Tibial artery (tissue), 4 donors: ENCODE data around the gene CRY1.

Source experiments
- DNase-seq, 2 donors: peaks; one replicate each; pipeline ENCODE4 v3.0.0-alpha.2; 2019
- H3K27ac ChIP-seq, 2 donors: fragments of 200-600 bp; sonication (generic) in 1 of 2; 1 replicate in 1 of 2; 2 replicates in 1 of 2; pipeline ENCODE4 v1.5.1; 2018 to 2019; ENCODE audit warnings: mild to moderate bottlenecking in 1 of 2
- H3K27me3 ChIP-seq, 2 donors: fragments of 200-600 bp; sonication (generic) in 1 of 2; one replicate each; pipeline versions ENCODE4 v1.5.1 to v1.6.0; 2016 to 2019
- H3K36me3 ChIP-seq, 3 donors: fragments of 200-600 bp; sonication (generic) in 2 of 3; one replicate each; pipeline ENCODE4 v1.5.1; 2016 to 2019; ENCODE audit warnings: mild to moderate bottlenecking in 2 of 3
- H3K4me1 ChIP-seq, 4 donors: fragments of 200-600 bp; sonication (generic) in 2 of 4; 1 replicate in 3 of 4; 2 replicates in 1 of 4; pipeline ENCODE4 v1.5.1; 2016 to 2019
- H3K4me3 ChIP-seq, 2 donors: fragments of 200-600 bp; sonication (generic) in 1 of 2; 1 replicate in 1 of 2; 2 replicates in 1 of 2; pipeline ENCODE4 v1.5.1; 2018 to 2019; ENCODE audit warnings: mild to moderate bottlenecking in 2 of 2
- H3K9me3 ChIP-seq, 3 donors: fragments of 200-600 bp; sonication (generic) in 1 of 3; one replicate each; pipeline ENCODE4 v1.5.1; 2016 to 2019
- CTCF ChIP-seq, 2 experiments: fragments of 200-600 bp in 1 of 2; fragments of 450-650 bp in 1 of 2; IDR thresholded peaks; one replicate each; pipeline ENCODE4 v1.5.1; 2017 to 2019; ENCODE audit warnings: antibody characterized with exemption in 2 of 2, mild to moderate bottlenecking in 1 of 2, moderate library complexity in 1 of 2
- intact Hi-C: fragments of 100-400 bp; cut with DNase I; formaldehyde crosslinking; loops from one replicate; pipeline ENCODE4 v1.15.0; 2023; ENCODE audit warnings: low total_unique reads

Gene CRY1

GRCh38 chr12:107045186-107045585 lies 48.2 kb downstream of the CRY1 start:
- no peak for DNase-seq
- Histone ChIP-seq H3K27me3 (no peaks in the 10 kb centered on the region), H3K9me3 (peaks cover 0 to 6% (median 0%) of the 10 kb centered on the region in 3 donors), H3K36me3 (no peaks in the 10 kb centered on the region), H3K4me3 (no peak overlapping the region), H3K4me1 (no peaks in the 10 kb centered on the region), H3K27ac (no peak overlapping the region)
- intact Hi-C loops: no loop called here
- no peak for TF ChIP-seq CTCF (IDR thresholded peaks at IDR 0.05)

- no peak overlapping the region for H3K4me3 ChIP-seq
- intact Hi-C loops: no loop called here
- DNase-seq: no peak
- no peak for TF ChIP-seq CTCF (IDR thresholded peaks at IDR 0.05)
- no peaks in the 10 kb centered on the region for H3K36me3 ChIP-seq
- no peak overlapping the region for H3K27ac ChIP-seq
- no peaks in the 10 kb centered on the region for H3K27me3 ChIP-seq
- H3K9me3 ChIP-seq: peaks cover 0 to 6% (median 0%) of the 10 kb centered on the region in 3 donors
- H3K4me1 ChIP-seq: no peaks in the 10 kb centered on the region
Measured at GRCh38 chr12:107042801-107043200, 50.5 kb downstream of the CRY1 start.

GRCh38 chr12:107035733-107036132 lies 57.6 kb downstream of the CRY1 start:
- Histone ChIP-seq H3K9me3 (no peaks in the 10 kb centered on the region), H3K27me3 (no peaks in the 10 kb centered on the region), H3K27ac (no peak overlapping the region), H3K36me3 (no peaks in the 10 kb centered on the region), H3K4me1 (peaks cover 0 to 9% (median 4%) of the 10 kb centered on the region in 4 donors), H3K4me3 (no peak overlapping the region)
- DNase-seq: no peak
- intact Hi-C loops: loop anchor here (10.0 kb wide), 1 partner anchor 59 kb away; the partner anchor contains the start of gene CRY1
- TF ChIP-seq CTCF (IDR thresholded peaks at IDR 0.05): no peak

- no peak for DNase-seq
- Histone ChIP-seq H3K36me3 (no peaks in the 10 kb centered on the region), H3K27me3 (no peaks in the 10 kb centered on the region), H3K4me3 (no peak overlapping the region), H3K27ac (no peak overlapping the region), H3K4me1 (peaks cover 0 to 23% (median 5%) of the 10 kb centered on the region in 4 donors), H3K9me3 (no peaks in the 10 kb centered on the region)
- no peak for TF ChIP-seq CTCF (IDR thresholded peaks at IDR 0.05)
- intact Hi-C loops: loop anchor here (10.0 kb wide), 1 partner anchor 61 kb away; the partner anchor contains the start of gene CRY1
Measured at GRCh38 chr12:107033758-107034739, 59.3 kb downstream of the CRY1 start.

- Histone ChIP-seq H3K9me3 (no peaks in the 10 kb centered on the region), H3K4me1 (peaks cover 0 to 39% (median 10%) of the 10 kb centered on the region in 4 donors), H3K4me3 (no peak overlapping the region), H3K27me3 (no peaks in the 10 kb centered on the region), H3K36me3 (no peaks in the 10 kb centered on the region), H3K27ac (no peak overlapping the region)
- no peak for TF ChIP-seq CTCF (IDR thresholded peaks at IDR 0.05)
- intact Hi-C loops: loop anchor here (10.0 kb wide), 1 partner anchor 63 kb away; the partner anchor contains the start of gene CRY1
- DNase-seq: no peak
Measured at GRCh38 chr12:107032266-107032665, 61.1 kb downstream of the CRY1 start.
